Renal cortical epithelial cell (primary cell): Measurements from ENCODE around the gene IGSF22. TPM values are rescaled to one million over a fixed set of nuclear protein-coding genes. Genes with fewer than 3 reads are reported as not detected.
A peak's percentile ranks its signal among the peaks of the same experiment; 100 is the strongest.

Experiments used
- DNase-seq: peaks from one replicate; pipeline ENCODE4 v3.0.0-alpha.2; 2011; ENCODE audit warnings: low read depth
- total RNA-seq: library from RNA; depleted of rRNA; stranded (reverse); fragments of >200 nt; gene quantifications from 2 replicates; pipeline ENCODE4 v1.2.3, GENCODE V29; 2014

Gene IGSF22
- total RNA-seq, 1 donor from 2014 or later: 0.45 TPM

- no peak for DNase-seq
Observed at GRCh38 chr11:18713646-18714442, 12.1 kb downstream of the IGSF22 start.

- no peak for DNase-seq
Observed at GRCh38 chr11:18710545-18710944, 15.4 kb downstream of the IGSF22 start.

GRCh38 chr11:18709414-18709813, 16.6 kb downstream of the IGSF22 start:
- DNase-seq: no peak

GRCh38 chr11:18707811-18708340, 18.1 kb downstream of the IGSF22 start:
- no peak for DNase-seq

GRCh38 chr11:18706330-18707243, 19.4 kb downstream of the IGSF22 start:
- DNase-seq: peak; percentile 54

DNA sequence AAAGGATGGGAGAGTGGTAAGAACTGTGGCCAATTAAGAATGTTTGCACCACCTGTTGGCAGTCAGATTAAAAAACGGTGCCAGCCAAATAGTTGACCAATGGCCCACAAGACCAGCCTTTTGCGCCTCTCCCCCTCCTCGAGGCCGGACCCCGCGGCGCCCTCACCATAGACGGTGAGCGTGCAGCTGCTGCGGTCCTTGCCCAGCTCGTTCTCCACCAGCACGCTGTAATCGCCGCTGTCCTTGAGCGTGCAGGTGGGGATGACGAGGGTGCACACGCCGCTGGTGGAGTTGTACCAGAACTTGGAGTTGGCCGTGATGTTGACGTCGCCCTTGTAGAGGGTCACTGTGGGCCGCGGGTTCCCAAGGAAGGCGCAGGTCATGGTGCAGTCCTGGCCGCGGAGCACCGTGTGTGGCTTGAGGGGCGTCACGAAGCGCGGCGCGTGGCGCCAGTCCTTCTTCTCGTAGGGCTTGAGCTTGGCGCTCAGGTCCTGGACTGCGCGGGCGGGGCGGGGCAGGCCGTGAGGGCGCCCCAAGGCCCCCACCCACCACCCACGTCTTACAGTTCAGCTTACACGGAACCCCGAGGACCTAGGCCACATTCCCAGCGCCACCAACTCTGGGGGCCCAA, 20.2 kb downstream of the IGSF22 start:
- no peak for DNase-seq

- no peak for DNase-seq
Observed at GRCh38 chr11:18704698-18705097, 21.3 kb downstream of the IGSF22 start.

GRCh38 chr11:18704045-18704645, 21.8 kb downstream of the IGSF22 start:
- no peak for DNase-seq

- no peak for DNase-seq
Observed at GRCh38 chr11:18703001-18703763, 22.8 kb downstream of the IGSF22 start.

DNA sequence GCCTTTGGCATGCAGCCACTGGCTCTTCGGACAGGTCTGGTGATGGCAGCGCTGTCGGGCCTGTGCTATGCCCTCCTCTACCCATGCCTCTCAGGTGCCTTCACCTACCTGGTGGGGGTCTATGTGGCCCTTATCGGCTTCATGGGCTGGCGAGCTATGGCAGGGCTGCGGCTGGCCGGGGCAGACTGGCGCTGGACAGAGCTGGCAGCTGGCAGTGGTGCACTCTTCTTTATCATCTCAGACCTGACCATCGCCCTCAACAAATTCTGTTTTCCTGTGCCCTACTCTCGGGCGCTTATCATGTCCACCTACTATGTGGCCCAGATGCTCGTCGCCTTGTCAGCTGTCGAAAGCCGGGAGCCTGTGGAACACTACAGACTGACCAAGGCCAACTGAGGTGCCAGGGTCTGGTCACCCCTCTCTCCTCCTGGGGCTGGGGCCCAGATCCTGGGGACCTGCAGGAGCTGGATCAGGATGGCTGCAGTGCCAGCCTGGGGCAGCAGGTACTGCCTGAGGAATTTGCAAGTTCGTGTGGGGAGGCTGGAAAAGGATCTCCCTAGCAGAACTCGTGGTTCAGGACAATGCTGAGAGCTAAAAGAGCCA, 24.3 kb downstream of the IGSF22 start:
- no peak for DNase-seq

DNA sequence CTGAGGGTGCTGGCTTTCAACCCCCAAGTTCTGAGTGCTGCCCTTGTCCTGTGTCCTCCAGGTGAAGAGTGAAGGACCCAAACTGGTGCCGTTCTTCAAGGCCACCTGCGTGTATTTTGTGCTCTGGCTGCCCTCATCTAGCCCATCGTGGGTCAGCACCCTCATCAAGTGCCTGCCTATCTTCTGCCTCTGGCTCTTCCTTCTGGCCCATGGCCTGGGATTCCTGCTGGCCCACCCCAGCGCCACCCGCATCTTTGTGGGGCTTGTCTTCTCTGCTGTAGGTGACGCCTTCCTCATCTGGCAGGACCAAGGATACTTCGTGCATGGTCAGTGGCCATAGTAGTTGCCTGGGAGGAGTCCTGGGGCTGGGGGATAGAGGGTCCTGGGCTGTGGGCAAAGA, 25.1 kb downstream of the IGSF22 start:
- no peak for DNase-seq

- peak; percentile 83 for DNase-seq
Observed at GRCh38 chr11:18700375-18700774, 25.6 kb downstream of the IGSF22 start.

GRCh38 chr11:18699848-18700261, 26.1 kb downstream of the IGSF22 start:
- DNase-seq: no peak

DNA sequence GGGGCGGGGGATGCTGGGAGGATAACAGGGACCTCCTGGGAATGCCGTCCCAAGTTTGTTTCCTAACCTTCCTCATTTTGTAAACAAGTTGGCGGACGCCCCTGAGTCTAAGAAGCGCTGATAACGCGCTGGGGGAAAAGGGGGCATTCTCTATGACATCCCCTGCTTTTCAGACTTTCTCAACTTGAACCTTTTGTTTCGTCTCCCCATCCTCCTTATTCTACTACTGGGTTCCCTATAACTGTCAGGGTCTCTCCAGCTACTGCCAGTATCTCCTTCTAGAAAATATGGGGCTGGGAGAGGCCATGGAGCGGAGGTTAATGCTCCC, 26.8 kb downstream of the IGSF22 start:
- no peak for DNase-seq

GRCh38 chr11:18698341-18699268, 27.4 kb downstream of the IGSF22 start, which contains the start of gene TMEM86A:
Gene TMEM86A, plus strand, starts transcription at chr11:18698779. Its CDS starts 108 bp downstream, at chr11:18698887.
- peak; percentile 56 for DNase-seq

GRCh38 chr11:18697576-18697975, 28.4 kb downstream of the IGSF22 start:
- no peak for DNase-seq

DNA sequence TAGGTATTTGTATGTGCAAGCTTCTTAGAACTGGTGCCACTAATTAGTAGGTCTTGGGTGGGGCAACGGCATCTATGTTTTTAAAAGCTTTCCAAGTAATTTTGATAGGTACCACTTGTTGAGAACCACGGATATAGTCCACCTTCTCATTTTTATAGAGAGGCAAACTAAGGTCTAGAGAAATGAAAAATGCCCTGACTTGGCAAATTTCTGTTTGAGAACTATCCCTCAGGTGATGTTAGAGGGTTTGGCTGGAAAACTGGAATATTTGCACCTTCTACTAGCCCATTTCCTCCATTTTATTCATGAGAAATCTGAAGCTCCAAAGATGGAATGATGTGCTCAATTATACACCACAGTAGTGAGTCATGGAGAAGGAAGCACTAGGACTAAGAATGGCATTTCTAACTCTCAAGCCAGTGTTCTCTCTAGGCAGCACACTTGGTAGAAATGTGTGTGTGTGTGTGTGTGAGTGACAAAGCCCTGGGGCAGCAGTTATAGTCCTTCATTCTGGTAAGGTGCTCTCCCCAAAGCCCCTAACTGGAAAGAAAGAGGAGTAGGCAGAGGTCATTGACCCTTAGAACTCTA, 29.3 kb downstream of the IGSF22 start:
- peak; percentile 73 for DNase-seq

DNA sequence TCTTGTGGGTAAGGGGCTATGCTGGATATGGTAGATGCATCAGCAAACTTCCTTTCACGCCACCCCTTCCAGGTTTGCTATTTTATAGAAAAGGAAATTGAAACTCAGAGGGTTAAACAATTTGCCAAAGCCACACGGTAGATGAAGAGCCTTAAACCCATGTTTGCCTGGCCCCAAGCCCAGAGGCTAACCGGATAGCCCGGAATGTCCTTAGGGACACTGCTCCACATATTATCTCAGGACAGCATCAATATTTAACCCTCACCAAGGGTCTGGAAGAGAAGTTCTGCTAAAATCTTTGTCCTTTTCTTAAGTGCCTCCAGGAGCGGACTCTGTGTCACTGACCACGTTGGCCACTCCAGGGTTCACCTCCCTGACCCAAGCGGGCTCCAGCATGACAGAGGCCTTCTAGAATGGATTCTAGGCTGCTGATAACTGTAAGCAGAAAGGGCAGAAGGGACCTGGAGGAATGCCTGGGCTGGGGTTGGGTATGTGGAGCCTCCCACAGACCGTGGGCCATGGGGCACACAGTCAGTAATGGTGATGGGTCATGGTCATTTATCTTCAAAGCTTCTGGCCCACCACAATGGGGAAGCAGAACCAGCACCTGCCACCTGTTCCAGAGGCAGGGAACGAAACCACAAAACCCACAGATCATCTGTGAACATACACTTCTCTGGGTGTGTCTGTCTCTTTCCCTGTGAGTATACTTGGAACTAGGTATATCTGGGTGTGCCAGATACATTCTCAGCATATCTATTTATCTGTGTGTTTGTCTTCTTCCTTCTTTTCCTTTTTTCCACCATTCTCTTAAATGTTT, 32.8 kb downstream of the IGSF22 start:
- no peak for DNase-seq
